Ectodermal cell (in vitro differentiated cells): ENCODE measurements around the gene TAF3.
A peak's percentile ranks its signal among the peaks of the same experiment; 100 is the strongest.
"Not testable (repeated sequence)": the region's sequence is repeated elsewhere in the genome, so short reads cannot be mapped to it uniquely, and the experiment has no call there.

ENCODE experiments used
- H3K27ac ChIP-seq: 2 replicates; pipeline ENCODE4 v1.7.0; 2013; ENCODE audit warnings: mild to moderate bottlenecking, low read depth, low read length; ENCODE audit not compliant: insufficient read depth, poor library complexity, severe bottlenecking
- H3K27me3 ChIP-seq: 2 replicates; pipeline ENCODE4 v1.7.0; 2013; ENCODE audit warnings: mild to moderate bottlenecking, low read length; ENCODE audit not compliant: insufficient read depth, control insufficient read depth, poor library complexity, severe bottlenecking
- H3K36me3 ChIP-seq: one replicate; pipeline ENCODE4 v1.7.0; 2013; ENCODE audit warnings: low read length; ENCODE audit not compliant: control insufficient read depth, insufficient read depth
- H3K4me1 ChIP-seq: one replicate; pipeline ENCODE4 v1.7.0; 2013; ENCODE audit warnings: low read length; ENCODE audit not compliant: control insufficient read depth, insufficient read depth
- H3K4me3 ChIP-seq: 2 replicates; pipeline ENCODE4 v1.7.0; 2013; ENCODE audit warnings: low read depth, low read length, control low read depth; ENCODE audit not compliant: insufficient read depth
- H3K9me3 ChIP-seq: 2 replicates; pipeline ENCODE4 v1.7.0; 2013; ENCODE audit warnings: mild to moderate bottlenecking, low read length, moderate library complexity; ENCODE audit not compliant: control insufficient read depth
- WGBS, 2 experiments: methylation state at CpG; one replicate each; pipeline ENCODE4 v1.1.7; 2013; ENCODE audit warnings: missing lambda C conversion rate in 2 of 2; 5-methylcytosine and 5-hydroxymethylcytosine counted together

TAF3 gene

GRCh38 chr10:7811000-7811399 lies 7.3 kb upstream of the TAF3 start:
- Histone ChIP-seq H3K4me1 (no peaks in the 10 kb centered on the region), H3K4me3 (no peak overlapping the region), H3K27me3 (peaks cover 3% of the 10 kb centered on the region), H3K27ac (no peak overlapping the region), H3K9me3 (no peaks in the 10 kb centered on the region), H3K36me3 (peaks cover 2% of the 10 kb centered on the region)
- 94 to 96% methylated on average over 3 to 5 of the region's 5 CpGs for WGBS, 2 experiments

DNA sequence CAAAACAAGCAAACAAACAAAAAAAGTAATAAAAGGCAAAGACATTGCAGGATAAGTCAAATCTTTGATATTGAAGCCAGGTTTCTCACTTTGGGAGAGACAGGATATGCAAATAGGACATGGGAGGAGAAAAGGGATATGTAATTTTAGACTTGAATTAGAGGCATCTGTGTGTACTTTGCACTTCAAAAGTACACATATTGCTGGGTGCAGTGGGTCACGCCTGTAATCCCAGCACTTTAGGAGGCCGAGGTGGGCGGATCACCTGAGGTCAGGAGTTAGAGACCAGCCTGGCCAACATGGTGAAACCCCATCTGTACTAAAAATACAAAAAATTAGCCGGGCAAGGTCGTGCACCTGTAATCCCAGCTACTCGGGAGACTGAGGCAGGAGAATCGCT lies 6.6 kb upstream of the TAF3 start:
- H3K27ac ChIP-seq, H3K27me3 ChIP-seq, H3K4me1 ChIP-seq, H3K9me3 ChIP-seq, H3K4me3 ChIP-seq, H3K36me3 ChIP-seq: not testable (repeated sequence)
- 86 to 87% methylated on average over 7 of the region's 7 CpGs for WGBS, 2 experiments

GRCh38 chr10:7813481-7813880 lies 4.8 kb upstream of the TAF3 start:
- H3K27me3 ChIP-seq: peaks cover 10% of the 10 kb centered on the region
- H3K27ac ChIP-seq: no peak overlapping the region
- no peaks in the 10 kb centered on the region for H3K4me1 ChIP-seq
- WGBS, 2 experiments: 56 to 59% methylated on average over 3 of the region's 3 CpGs
- H3K4me3 ChIP-seq: no peak overlapping the region
- no peaks in the 10 kb centered on the region for H3K36me3 ChIP-seq
- H3K9me3 ChIP-seq: no peaks in the 10 kb centered on the region

GRCh38 chr10:7817576-7817975 lies 729 bp upstream of the TAF3 start:
- Histone ChIP-seq H3K36me3 (no peaks in the 10 kb centered on the region), H3K27ac (no peak overlapping the region), H3K9me3 (no peaks in the 10 kb centered on the region), H3K4me3 (peak overlapping the region; percentile 86), H3K27me3 (peaks cover 10% of the 10 kb centered on the region), H3K4me1 (no peaks in the 10 kb centered on the region)
- 19 to 20% methylated on average over 10 to 12 of the region's 12 CpGs for WGBS, 2 experiments

DNA sequence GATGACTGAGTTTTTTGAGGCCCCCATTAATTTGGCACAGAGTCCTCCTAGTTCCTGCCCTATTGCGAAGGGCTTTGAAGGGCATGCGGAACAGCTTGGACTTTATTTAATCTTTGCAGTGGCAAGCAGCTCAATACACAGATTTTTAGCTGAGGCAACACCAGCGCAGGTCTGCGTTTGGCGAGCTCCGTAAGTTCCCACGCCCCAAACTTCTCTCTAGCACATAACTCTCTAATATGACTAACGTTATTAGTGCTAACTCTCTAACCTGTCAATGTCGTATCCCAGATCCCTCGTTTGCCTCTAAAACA lies 366 bp upstream of the TAF3 start:
- Histone ChIP-seq H3K4me1 (no peaks in the 10 kb centered on the region), H3K27ac (no peak overlapping the region), H3K27me3 (peaks cover 10% of the 10 kb centered on the region), H3K9me3 (no peaks in the 10 kb centered on the region), H3K36me3 (no peaks in the 10 kb centered on the region), H3K4me3 (peak overlapping the region; percentile 86)
- WGBS, 2 experiments: 0% methylated on average over 10 of the region's 10 CpGs

DNA sequence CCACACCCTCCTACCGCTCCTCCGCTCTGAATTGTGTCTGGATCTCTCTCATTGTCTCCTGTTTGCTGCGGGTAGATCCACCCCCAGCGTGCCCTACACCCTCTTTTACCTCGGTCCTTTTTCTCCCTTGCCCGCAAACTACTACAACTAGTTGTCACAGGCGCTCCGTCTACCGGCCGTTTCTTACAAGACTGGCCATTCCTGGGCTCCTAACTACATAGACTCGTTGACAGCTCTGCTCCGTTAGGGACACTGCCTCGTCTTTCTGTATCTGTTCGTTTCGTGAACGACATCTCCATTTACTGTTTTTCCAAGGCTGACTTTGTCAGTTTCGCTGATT lies 786 bp downstream of the TAF3 start:
- WGBS, 2 experiments: 2% methylated on average over 17 of the region's 17 CpGs
- Histone ChIP-seq H3K9me3 (no peaks in the 10 kb centered on the region), H3K4me3 (peak overlapping the region; percentile 86), H3K27ac (no peak overlapping the region), H3K36me3 (no peaks in the 10 kb centered on the region), H3K4me1 (no peaks in the 10 kb centered on the region), H3K27me3 (peaks cover 10% of the 10 kb centered on the region)

DNA sequence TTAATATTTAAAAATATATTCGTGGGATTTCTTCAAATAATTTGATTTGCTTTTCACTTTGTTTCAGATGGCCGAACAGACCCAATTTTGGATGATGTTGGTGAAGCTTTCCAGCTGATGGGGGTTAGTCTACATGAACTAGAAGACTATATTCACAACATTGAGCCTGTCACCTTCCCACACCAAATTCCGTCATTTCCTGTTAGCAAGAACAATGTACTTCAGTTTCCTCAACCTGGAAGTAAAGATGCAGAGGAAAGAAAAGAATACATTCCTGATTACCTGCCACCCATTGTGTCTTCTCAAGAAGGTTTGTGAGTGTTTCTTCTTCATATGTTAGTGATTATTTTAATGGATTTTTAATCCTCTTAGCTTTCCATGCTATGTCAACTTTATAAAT lies 5.9 kb downstream of the TAF3 start:
- H3K27me3 ChIP-seq: no peaks in the 10 kb centered on the region
- H3K4me1 ChIP-seq: no peaks in the 10 kb centered on the region
- no peaks in the 10 kb centered on the region for H3K9me3 ChIP-seq
- peaks cover 8% of the 10 kb centered on the region for H3K36me3 ChIP-seq
- H3K4me3 ChIP-seq: no peak overlapping the region
- 86 to 93% methylated on average over 1 to 2 of the region's 3 CpGs for WGBS, 2 experiments
- H3K27ac ChIP-seq: no peak overlapping the region

GRCh38 chr10:7826971-7827370 lies 8.7 kb downstream of the TAF3 start:
- H3K9me3 ChIP-seq: no peaks in the 10 kb centered on the region

DNA sequence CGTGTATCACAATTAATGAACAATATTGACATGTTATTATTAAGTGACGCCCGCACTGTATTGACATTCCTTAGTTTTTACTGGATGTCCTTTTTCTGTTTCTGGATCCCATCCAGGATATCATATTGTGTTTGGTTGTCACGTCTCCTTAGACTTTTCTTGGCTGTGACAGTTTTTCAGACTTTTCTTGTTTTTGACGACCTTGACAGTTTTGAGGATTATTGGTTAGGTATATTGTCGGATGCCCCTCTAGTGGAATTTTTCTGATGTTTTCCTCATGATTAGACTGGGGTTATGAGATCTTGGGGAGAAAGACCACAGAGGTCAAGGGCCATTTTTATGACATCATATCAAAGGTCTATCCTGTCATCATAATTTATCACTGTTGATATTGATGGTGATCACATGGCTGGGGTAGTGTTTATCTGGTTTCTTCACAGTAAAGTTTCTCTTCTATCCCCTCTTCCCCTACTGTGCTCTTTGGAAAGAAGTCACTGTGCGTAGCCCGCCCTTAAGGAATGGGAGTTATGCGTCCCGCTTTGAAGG lies 11.1 kb downstream of the TAF3 start:
- whole genome bisulfite sequencing, 2 experiments: 87 to 91% methylated on average over 7 to 8 of the region's 10 CpGs

More at GRCh38 chr10:7826971-7827370, 8.7 kb downstream of the TAF3 start:
- WGBS, 2 experiments: 89 to 90% methylated on average over 4 of the region's 4 CpGs
- H3K36me3 ChIP-seq: peaks cover 8% of the 10 kb centered on the region
- no peaks in the 10 kb centered on the region for H3K27me3 ChIP-seq
- no peak overlapping the region for H3K27ac ChIP-seq
- H3K4me1 ChIP-seq: no peaks in the 10 kb centered on the region
- H3K4me3 ChIP-seq: no peak overlapping the region

GRCh38 chr10:7832060-7832459 lies 13.8 kb downstream of the TAF3 start:
- Histone ChIP-seq H3K27ac (no peak overlapping the region), H3K9me3 (no peaks in the 10 kb centered on the region), H3K27me3 (no peaks in the 10 kb centered on the region), H3K36me3 (no peaks in the 10 kb centered on the region), H3K4me3 (no peak overlapping the region), H3K4me1 (no peaks in the 10 kb centered on the region)
- 80 to 89% methylated on average over 1 of the region's 1 CpG for WGBS, 2 experiments

More for the DNA sequence above, 11.1 kb downstream of the TAF3 start:
- no peaks in the 10 kb centered on the region for H3K27me3 ChIP-seq
- no peak overlapping the region for H3K27ac ChIP-seq
- no peak overlapping the region for H3K4me3 ChIP-seq
- H3K9me3 ChIP-seq: no peaks in the 10 kb centered on the region
- H3K4me1 ChIP-seq: no peaks in the 10 kb centered on the region
- peaks cover 8% of the 10 kb centered on the region for H3K36me3 ChIP-seq

GRCh38 chr10:7833210-7833609 lies 14.9 kb downstream of the TAF3 start:
- no peaks in the 10 kb centered on the region for H3K27me3 ChIP-seq
- H3K4me3 ChIP-seq: no peak overlapping the region
- H3K36me3 ChIP-seq: no peaks in the 10 kb centered on the region
- no peaks in the 10 kb centered on the region for H3K4me1 ChIP-seq
- no peaks in the 10 kb centered on the region for H3K9me3 ChIP-seq
- no peak overlapping the region for H3K27ac ChIP-seq
